WTC11 (cell line): ENCODE results near the gene MEN1. TPM values are rescaled to one million over a fixed set of nuclear protein-coding genes. Genes with fewer than 3 reads are reported as not detected.

ENCODE experiments used
- ATAC-seq: fragments of 200-7000 bp; cut with Tn5 transposase; 2 replicates; pipeline ENCODE4 v1.10.0; 2021; ENCODE audit warnings: mild to moderate bottlenecking, moderate library complexity
- CTCF ChIA-PET: fragments of 300-600 bp; sonication (Branson Sonifier 250); formaldehyde crosslinking; loops from one replicate; lab custom pipeline; 2021; ENCODE audit warnings: antibody characterized with exemption; lab: Charles Lee
- POLR2A ChIA-PET: fragments of 350-600 bp; sonication (Branson Sonifier 250); formaldehyde crosslinking; loops from one replicate; lab custom pipeline; 2021; ENCODE audit warnings: antibody characterized with exemption; lab: Charles Lee
- DNase-seq: peaks from one replicate; pipeline ENCODE4 v3.0.0; 2021; ENCODE audit warnings: low spot score
- H3K27ac Mint-ChIP-seq: 2 replicates; pipeline ENCODE4 v1.8.0; 2021; ENCODE audit warnings: mixed read lengths
- H3K27me3 Mint-ChIP-seq: 2 replicates; pipeline ENCODE4 v1.8.0; 2021; ENCODE audit warnings: low read depth, mild to moderate bottlenecking, moderate library complexity, mixed read lengths
- H3K36me3 Mint-ChIP-seq: 2 replicates; pipeline ENCODE4 v1.8.0; 2021; ENCODE audit warnings: mixed read lengths
- H3K4me1 Mint-ChIP-seq: 2 replicates; pipeline ENCODE4 v1.8.0; 2022; ENCODE audit warnings: mixed read lengths
- H3K4me3 Mint-ChIP-seq: 2 replicates; pipeline ENCODE4 v1.8.0; 2021; ENCODE audit warnings: mild to moderate bottlenecking, moderate library complexity, mixed read lengths
- H3K9me3 Mint-ChIP-seq: 2 replicates; pipeline ENCODE4 v1.8.0; 2021; ENCODE audit warnings: mixed read lengths
- ATF1 ChIP-seq: sonication (generic); formaldehyde crosslinking; IDR thresholded peaks from 2 replicates; pipeline ENCODE4 v1.8.1; 2023; ENCODE audit warnings: mild to moderate bottlenecking, moderate library complexity, missing genetic modification reagents
- ELF4 ChIP-seq: sonication (generic); formaldehyde crosslinking; IDR thresholded peaks from 2 replicates; pipeline ENCODE4 v1.8.1; 2022; ENCODE audit warnings: low read depth, mild to moderate bottlenecking, moderate library complexity, missing genetic modification reagents
- FOXK1 ChIP-seq: sonication (generic); formaldehyde crosslinking; IDR thresholded peaks from 2 replicates; pipeline ENCODE4 v1.8.0; 2022; ENCODE audit warnings: mild to moderate bottlenecking, moderate library complexity, missing genetic modification reagents
- GABPB1 ChIP-seq: sonication (generic); formaldehyde crosslinking; IDR thresholded peaks from 2 replicates; pipeline ENCODE4 v1.8.1; 2023; ENCODE audit warnings: mild to moderate bottlenecking, missing genetic modification reagents
- JUN ChIP-seq: sonication (generic); formaldehyde crosslinking; IDR thresholded peaks from 2 replicates; pipeline ENCODE4 v1.8.0; 2023; ENCODE audit warnings: mild to moderate bottlenecking, missing genetic modification reagents
- KAT7 ChIP-seq: sonication (generic); formaldehyde crosslinking; IDR thresholded peaks from 2 replicates; pipeline ENCODE4 v1.8.1; 2023; ENCODE audit warnings: missing genetic modification reagents, mild to moderate bottlenecking, borderline replicate concordance
- NFE2L1 ChIP-seq: sonication (generic); formaldehyde crosslinking; IDR thresholded peaks from 2 replicates; pipeline ENCODE4 v1.8.1; 2023; ENCODE audit warnings: missing genetic modification reagents
- SMAD3 ChIP-seq: sonication (generic); formaldehyde crosslinking; IDR thresholded peaks from 2 replicates; pipeline ENCODE4 v1.8.0; 2022; ENCODE audit warnings: missing genetic modification reagents, mild to moderate bottlenecking, borderline replicate concordance
- SP1 ChIP-seq: sonication (generic); formaldehyde crosslinking; conservative IDR thresholded peaks from 2 replicates; pipeline ENCODE4 v1.8.1; 2022; ENCODE audit warnings: missing genetic modification reagents
- TP53 ChIP-seq: sonication (generic); formaldehyde crosslinking; IDR thresholded peaks from 2 replicates; pipeline ENCODE4 v1.8.1; 2023; ENCODE audit warnings: mild to moderate bottlenecking, missing genetic modification reagents
- total RNA-seq: library from RNA; stranded (reverse); gene quantifications from 3 replicates; pipeline ENCODE4 v1.2.3, GENCODE V29; 2021
- TF ChIP-seq, protein P1 (sequence below): sonication (generic); formaldehyde crosslinking; IDR thresholded peaks from 2 replicates; pipeline ENCODE4 v1.8.1; 2023; ENCODE audit warnings: mild to moderate bottlenecking, missing genetic modification reagents, moderate library complexity
- TF ChIP-seq, protein P2 (sequence below): sonication (generic); formaldehyde crosslinking; conservative IDR thresholded peaks from 2 replicates; pipeline ENCODE4 v1.8.1; 2022; ENCODE audit warnings: mild to moderate bottlenecking, missing genetic modification reagents
- TF ChIP-seq, protein P3 (sequence below): sonication (generic); formaldehyde crosslinking; IDR thresholded peaks from 2 replicates; pipeline ENCODE4 v1.8.0; 2023; ENCODE audit warnings: missing genetic modification reagents, mild to moderate bottlenecking, borderline replicate concordance
- TF ChIP-seq, protein P4 (sequence below): sonication (generic); formaldehyde crosslinking; IDR thresholded peaks from 2 replicates; pipeline ENCODE4 v1.8.1; 2022; ENCODE audit warnings: mild to moderate bottlenecking, missing genetic modification reagents, moderate library complexity, borderline replicate concordance
- TF ChIP-seq, protein P5 (sequence below): sonication (generic); formaldehyde crosslinking; IDR thresholded peaks from 2 replicates; pipeline ENCODE4 v1.8.1; 2023; ENCODE audit warnings: mild to moderate bottlenecking, missing genetic modification reagents
- TF ChIP-seq, protein P6 (sequence below): fragments of 250-450 bp; sonication (Bioruptor Pico); IDR thresholded peaks from 2 replicates; pipeline ENCODE4 v1.8.0; 2021; ENCODE audit warnings: mild to moderate bottlenecking
- TF ChIP-seq, protein P7 (sequence below): sonication (generic); formaldehyde crosslinking; IDR thresholded peaks from 2 replicates; pipeline ENCODE4 v1.8.1; 2022; ENCODE audit warnings: mild to moderate bottlenecking, moderate library complexity, missing genetic modification reagents

MEN1 gene
- total RNA-seq, 1 experiment from 2014 or later = 47.1 TPM

DNA sequence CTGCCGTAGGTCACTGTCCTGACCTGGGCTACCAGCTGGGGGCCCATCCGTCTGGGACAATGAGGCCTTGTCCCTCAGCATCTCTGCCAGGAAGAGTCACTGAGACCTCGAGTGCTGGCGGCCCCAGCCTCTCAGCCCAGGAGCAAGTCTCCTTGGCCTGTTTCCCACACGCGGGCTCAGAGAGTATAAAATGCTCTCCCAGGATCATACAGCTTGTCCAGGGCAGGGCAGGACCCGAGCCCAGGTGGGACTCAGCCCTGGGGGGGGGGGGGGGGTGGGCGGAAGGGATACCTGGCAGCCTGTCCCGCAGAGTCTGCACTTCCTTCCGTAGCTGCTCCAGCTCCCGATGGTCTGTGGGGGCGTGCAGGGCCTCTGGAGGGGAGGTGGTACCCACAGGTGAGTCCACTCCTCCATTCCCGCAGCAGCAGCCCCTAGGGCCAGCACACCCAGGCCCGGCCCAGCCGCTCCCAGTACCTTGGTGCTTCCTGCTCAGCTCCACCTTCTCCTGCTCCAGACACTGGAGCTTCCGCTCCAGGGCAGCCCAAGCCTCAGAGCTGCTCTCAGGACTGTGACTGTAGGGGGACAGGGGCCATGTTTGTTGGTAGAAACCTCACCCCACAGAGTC, 26.2 kb upstream of the MEN1 start (continued):
- TF ChIP-seq KAT7 (no peak), GABPB1 (CRISPR knock-in tag) (no peak), TP53 (CRISPR knock-in tag) (no peak), ATF1 (CRISPR knock-in tag) (no peak), ELF4 (CRISPR knock-in tag) (no peak), NFE2L1 (CRISPR knock-in tag) (no peak)
- TF ChIP-seq, protein P1, sequence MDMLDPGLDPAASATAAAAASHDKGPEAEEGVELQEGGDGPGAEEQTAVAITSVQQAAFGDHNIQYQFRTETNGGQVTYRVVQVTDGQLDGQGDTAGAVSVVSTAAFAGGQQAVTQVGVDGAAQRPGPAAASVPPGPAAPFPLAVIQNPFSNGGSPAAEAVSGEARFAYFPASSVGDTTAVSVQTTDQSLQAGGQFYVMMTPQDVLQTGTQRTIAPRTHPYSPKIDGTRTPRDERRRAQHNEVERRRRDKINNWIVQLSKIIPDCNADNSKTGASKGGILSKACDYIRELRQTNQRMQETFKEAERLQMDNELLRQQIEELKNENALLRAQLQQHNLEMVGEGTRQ (CRISPR knock-in tag) = no peak
- TF ChIP-seq, protein P2, sequence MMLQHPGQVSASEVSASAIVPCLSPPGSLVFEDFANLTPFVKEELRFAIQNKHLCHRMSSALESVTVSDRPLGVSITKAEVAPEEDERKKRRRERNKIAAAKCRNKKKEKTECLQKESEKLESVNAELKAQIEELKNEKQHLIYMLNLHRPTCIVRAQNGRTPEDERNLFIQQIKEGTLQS (CRISPR knock-in tag) = no peak
- TF ChIP-seq, protein P3, sequence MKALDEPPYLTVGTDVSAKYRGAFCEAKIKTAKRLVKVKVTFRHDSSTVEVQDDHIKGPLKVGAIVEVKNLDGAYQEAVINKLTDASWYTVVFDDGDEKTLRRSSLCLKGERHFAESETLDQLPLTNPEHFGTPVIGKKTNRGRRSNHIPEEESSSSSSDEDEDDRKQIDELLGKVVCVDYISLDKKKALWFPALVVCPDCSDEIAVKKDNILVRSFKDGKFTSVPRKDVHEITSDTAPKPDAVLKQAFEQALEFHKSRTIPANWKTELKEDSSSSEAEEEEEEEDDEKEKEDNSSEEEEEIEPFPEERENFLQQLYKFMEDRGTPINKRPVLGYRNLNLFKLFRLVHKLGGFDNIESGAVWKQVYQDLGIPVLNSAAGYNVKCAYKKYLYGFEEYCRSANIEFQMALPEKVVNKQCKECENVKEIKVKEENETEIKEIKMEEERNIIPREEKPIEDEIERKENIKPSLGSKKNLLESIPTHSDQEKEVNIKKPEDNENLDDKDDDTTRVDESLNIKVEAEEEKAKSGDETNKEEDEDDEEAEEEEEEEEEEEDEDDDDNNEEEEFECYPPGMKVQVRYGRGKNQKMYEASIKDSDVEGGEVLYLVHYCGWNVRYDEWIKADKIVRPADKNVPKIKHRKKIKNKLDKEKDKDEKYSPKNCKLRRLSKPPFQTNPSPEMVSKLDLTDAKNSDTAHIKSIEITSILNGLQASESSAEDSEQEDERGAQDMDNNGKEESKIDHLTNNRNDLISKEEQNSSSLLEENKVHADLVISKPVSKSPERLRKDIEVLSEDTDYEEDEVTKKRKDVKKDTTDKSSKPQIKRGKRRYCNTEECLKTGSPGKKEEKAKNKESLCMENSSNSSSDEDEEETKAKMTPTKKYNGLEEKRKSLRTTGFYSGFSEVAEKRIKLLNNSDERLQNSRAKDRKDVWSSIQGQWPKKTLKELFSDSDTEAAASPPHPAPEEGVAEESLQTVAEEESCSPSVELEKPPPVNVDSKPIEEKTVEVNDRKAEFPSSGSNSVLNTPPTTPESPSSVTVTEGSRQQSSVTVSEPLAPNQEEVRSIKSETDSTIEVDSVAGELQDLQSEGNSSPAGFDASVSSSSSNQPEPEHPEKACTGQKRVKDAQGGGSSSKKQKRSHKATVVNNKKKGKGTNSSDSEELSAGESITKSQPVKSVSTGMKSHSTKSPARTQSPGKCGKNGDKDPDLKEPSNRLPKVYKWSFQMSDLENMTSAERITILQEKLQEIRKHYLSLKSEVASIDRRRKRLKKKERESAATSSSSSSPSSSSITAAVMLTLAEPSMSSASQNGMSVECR (CRISPR knock-in tag) = no peak

DNA sequence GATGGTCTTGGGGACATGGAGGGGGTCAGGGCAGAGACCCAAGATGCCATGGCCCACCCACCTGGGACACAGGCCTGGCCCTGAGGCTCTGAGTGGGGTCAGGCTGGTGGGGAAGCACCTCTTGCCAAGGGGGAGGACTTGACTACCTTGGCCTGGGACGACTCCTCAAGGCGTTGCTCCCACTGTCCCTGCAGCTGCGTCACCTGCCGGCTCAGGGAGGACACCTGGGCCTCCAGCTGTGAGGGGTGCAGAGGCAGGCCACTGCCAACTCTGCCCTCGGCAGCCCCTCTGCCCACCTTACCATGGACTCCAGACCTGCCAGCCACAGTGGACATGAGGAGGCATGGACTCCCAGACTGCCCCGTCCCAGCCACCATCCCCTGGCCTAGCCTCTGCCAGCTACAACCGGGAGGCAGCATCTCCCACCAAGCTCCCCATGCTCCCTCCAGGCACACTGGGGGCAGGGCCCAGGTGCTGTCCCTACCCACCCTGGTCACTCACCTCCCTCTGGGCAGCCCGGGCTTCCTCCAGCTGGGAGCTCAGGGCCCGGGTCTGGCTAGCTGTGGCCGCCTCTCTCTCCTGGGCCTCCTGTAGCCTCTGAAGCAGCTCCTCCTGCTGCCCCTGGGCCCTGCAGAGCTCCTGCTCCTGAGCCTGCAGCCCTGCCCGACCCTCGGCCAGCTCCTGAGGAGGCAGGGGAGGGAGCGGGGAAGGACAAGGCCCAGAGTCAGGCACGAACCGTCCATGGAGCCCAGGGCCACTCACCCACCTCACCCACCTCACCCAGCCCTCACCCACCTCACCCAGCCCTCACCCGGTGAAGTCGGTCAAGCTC, 25.5 kb upstream of the MEN1 start:
- no peaks in the 10 kb centered on the region for H3K27me3 Mint-ChIP-seq
- ATAC-seq (no peak), DNase-seq (no peak)
- H3K4me1 Mint-ChIP-seq = no peaks in the 10 kb centered on the region
- peaks cover 3% of the 10 kb centered on the region; the same call in 1 of the 2 replicates for H3K36me3 Mint-ChIP-seq
- CTCF ChIA-PET = interaction anchor here (0.6 to 2.9 kb wide), 2 partner anchors 13 to 38 kb away, joined by 3 to 6 read pairs; no protein-coding TSS in a partner anchor
- H3K27ac Mint-ChIP-seq = no peak overlapping the region
- no peak for TF ChIP-seq SMAD3 (CRISPR knock-in tag)
- no peak for TF ChIP-seq FOXK1 (CRISPR knock-in tag)
- no peak for TF ChIP-seq JUN
- no peak for TF ChIP-seq SP1 (CRISPR knock-in tag)
- TF ChIP-seq, protein P4, sequence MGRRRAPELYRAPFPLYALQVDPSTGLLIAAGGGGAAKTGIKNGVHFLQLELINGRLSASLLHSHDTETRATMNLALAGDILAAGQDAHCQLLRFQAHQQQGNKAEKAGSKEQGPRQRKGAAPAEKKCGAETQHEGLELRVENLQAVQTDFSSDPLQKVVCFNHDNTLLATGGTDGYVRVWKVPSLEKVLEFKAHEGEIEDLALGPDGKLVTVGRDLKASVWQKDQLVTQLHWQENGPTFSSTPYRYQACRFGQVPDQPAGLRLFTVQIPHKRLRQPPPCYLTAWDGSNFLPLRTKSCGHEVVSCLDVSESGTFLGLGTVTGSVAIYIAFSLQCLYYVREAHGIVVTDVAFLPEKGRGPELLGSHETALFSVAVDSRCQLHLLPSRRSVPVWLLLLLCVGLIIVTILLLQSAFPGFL = no peak
- no peak for TF ChIP-seq ELF4 (CRISPR knock-in tag)
- TF ChIP-seq, protein P5, sequence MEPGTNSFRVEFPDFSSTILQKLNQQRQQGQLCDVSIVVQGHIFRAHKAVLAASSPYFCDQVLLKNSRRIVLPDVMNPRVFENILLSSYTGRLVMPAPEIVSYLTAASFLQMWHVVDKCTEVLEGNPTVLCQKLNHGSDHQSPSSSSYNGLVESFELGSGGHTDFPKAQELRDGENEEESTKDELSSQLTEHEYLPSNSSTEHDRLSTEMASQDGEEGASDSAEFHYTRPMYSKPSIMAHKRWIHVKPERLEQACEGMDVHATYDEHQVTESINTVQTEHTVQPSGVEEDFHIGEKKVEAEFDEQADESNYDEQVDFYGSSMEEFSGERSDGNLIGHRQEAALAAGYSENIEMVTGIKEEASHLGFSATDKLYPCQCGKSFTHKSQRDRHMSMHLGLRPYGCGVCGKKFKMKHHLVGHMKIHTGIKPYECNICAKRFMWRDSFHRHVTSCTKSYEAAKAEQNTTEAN = no peak
- TF ChIP-seq, protein P6, sequence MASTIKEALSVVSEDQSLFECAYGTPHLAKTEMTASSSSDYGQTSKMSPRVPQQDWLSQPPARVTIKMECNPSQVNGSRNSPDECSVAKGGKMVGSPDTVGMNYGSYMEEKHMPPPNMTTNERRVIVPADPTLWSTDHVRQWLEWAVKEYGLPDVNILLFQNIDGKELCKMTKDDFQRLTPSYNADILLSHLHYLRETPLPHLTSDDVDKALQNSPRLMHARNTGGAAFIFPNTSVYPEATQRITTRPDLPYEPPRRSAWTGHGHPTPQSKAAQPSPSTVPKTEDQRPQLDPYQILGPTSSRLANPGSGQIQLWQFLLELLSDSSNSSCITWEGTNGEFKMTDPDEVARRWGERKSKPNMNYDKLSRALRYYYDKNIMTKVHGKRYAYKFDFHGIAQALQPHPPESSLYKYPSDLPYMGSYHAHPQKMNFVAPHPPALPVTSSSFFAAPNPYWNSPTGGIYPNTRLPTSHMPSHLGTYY (CRISPR knock-in tag) = no peak
- TF ChIP-seq, protein P7, sequence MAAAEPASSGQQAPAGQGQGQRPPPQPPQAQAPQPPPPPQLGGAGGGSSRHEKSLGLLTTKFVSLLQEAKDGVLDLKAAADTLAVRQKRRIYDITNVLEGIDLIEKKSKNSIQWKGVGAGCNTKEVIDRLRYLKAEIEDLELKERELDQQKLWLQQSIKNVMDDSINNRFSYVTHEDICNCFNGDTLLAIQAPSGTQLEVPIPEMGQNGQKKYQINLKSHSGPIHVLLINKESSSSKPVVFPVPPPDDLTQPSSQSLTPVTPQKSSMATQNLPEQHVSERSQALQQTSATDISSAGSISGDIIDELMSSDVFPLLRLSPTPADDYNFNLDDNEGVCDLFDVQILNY (CRISPR knock-in tag) = no peak
- TF ChIP-seq, all 79 proteins: peak for 0
- POLR2A ChIA-PET = no interaction called here
- no peaks in the 10 kb centered on the region for H3K9me3 Mint-ChIP-seq
- H3K4me3 Mint-ChIP-seq = no peak overlapping the region
